HEK293 (cell line): ENCODE measurements around the gene MCFD2.

ENCODE experiments used
- CTCF ChIA-PET: fragments of 350-600 bp; formaldehyde crosslinking; extraction: SDS; loops from one replicate; lab custom pipeline; 2021; ENCODE audit warnings: antibody characterized with exemption; lab: Yijun Ruan, JAX
- POLR2A ChIA-PET: fragments of 300-600 bp; formaldehyde crosslinking; extraction: SDS; loops from one replicate; lab custom pipeline; 2020; ENCODE audit warnings: antibody characterized with exemption, inconsistent platforms; lab: Yijun Ruan, JAX
- H3K27ac ChIP-seq: fragments of 200-500 bp; sonication (Bioruptor generic); 2 replicates; pipeline ENCODE4 v1.5.1; 2014; ENCODE audit warnings: low read depth, low read length, control low read depth, inconsistent platforms; ENCODE audit errors: extremely low read depth
- H3K36me3 ChIP-seq, 2 experiments: fragments of 200-500 bp in 1 of 2; sonication (Bioruptor generic) in 1 of 2; 1 replicate in 1 of 2; 2 replicates in 1 of 2; pipeline ENCODE4 v1.5.1; 2014 to 2017; ENCODE audit warnings: inconsistent platforms in 2 of 2, low read length in 2 of 2; ENCODE audit not compliant: control insufficient read depth in 2 of 2, insufficient read depth in 1 of 2
- H3K4me1 ChIP-seq: fragments of 200-500 bp; sonication (Bioruptor generic); 2 replicates; pipeline ENCODE4 v1.5.1; 2014; ENCODE audit warnings: mild to moderate bottlenecking, low read length, inconsistent platforms; ENCODE audit not compliant: control insufficient read depth, insufficient read depth
- H3K4me3 ChIP-seq: 2 replicates; pipeline ENCODE4 v1.5.1; 2011; ENCODE audit warnings: low read depth, mild to moderate bottlenecking, control low read depth, low read length, moderate library complexity
- H3K9me3 ChIP-seq: fragments of 200-500 bp; sonication (Bioruptor generic); 2 replicates; pipeline ENCODE4 v1.5.1; 2014; ENCODE audit warnings: low read depth, low read length, inconsistent platforms; ENCODE audit not compliant: control insufficient read depth, insufficient read depth
- AEBP2 ChIP-seq: fragments of 450-650 bp; formaldehyde crosslinking; IDR thresholded peaks from 2 replicates; pipeline ENCODE4 v1.5.1; 2016; ENCODE audit warnings: missing biosample characterization, missing genetic modification characterization, borderline replicate concordance
- BCL11A ChIP-seq: fragments of 450-650 bp; formaldehyde crosslinking; IDR thresholded peaks from 2 replicates; pipeline ENCODE4 v1.5.1; 2016; ENCODE audit warnings: low read depth, missing biosample characterization, missing genetic modification characterization
- HIC1 ChIP-seq: fragments of 450-650 bp; formaldehyde crosslinking; IDR thresholded peaks from 2 replicates; pipeline ENCODE4 v1.5.1; 2016; ENCODE audit warnings: missing biosample characterization, missing genetic modification characterization
- HOXA7 ChIP-seq: sonication (generic); formaldehyde crosslinking; IDR thresholded peaks from 2 replicates; pipeline ENCODE4 v1.8.1; 2022; ENCODE audit warnings: missing genetic modification reagents, borderline replicate concordance
- HOXC10 ChIP-seq: sonication (generic); formaldehyde crosslinking; IDR thresholded peaks from 2 replicates; pipeline ENCODE4 v1.8.1; 2023; ENCODE audit warnings: mild to moderate bottlenecking, missing genetic modification reagents
- MEIS1 ChIP-seq: sonication (generic); formaldehyde crosslinking; IDR thresholded peaks from 2 replicates; pipeline ENCODE4 v1.8.1; 2022; ENCODE audit warnings: missing genetic modification reagents, mild to moderate bottlenecking, borderline replicate concordance
- PBX3 ChIP-seq: sonication (generic); formaldehyde crosslinking; IDR thresholded peaks from 2 replicates; pipeline ENCODE4 v1.8.1; 2022; ENCODE audit warnings: mild to moderate bottlenecking, moderate library complexity, missing genetic modification reagents
- SCRT1 ChIP-seq: fragments of 450-650 bp; formaldehyde crosslinking; IDR thresholded peaks from 2 replicates; pipeline ENCODE4 v1.5.1; 2016; ENCODE audit warnings: missing biosample characterization, missing genetic modification characterization, borderline replicate concordance
- SP7 ChIP-seq: fragments of 450-650 bp; formaldehyde crosslinking; IDR thresholded peaks from 2 replicates; pipeline ENCODE4 v1.5.1; 2016; ENCODE audit warnings: missing biosample characterization, missing genetic modification characterization
- ZBTB26 ChIP-seq: fragments of 450-650 bp; formaldehyde crosslinking; optimal IDR thresholded peaks from 2 replicates; pipeline ENCODE3; 2016; ENCODE audit warnings: missing biosample characterization, mild to moderate bottlenecking, missing genetic modification characterization
- ZBTB49 ChIP-seq: fragments of 450-650 bp; formaldehyde crosslinking; IDR thresholded peaks from 2 replicates; pipeline ENCODE4 v1.5.1; 2016; ENCODE audit warnings: missing biosample characterization, missing genetic modification characterization, low read depth
- ZIC2 ChIP-seq: fragments of 450-650 bp; formaldehyde crosslinking; IDR thresholded peaks from 2 replicates; pipeline ENCODE4 v1.5.1; 2016; ENCODE audit warnings: missing biosample characterization, missing genetic modification characterization
- ZNF169 ChIP-seq: fragments of 450-650 bp; formaldehyde crosslinking; IDR thresholded peaks from 2 replicates; pipeline ENCODE4 v1.5.1; 2016; ENCODE audit warnings: missing biosample characterization, missing genetic modification characterization
- ZNF335 ChIP-seq: fragments of 450-650 bp; formaldehyde crosslinking; conservative IDR thresholded peaks from 2 replicates; pipeline ENCODE4 v1.5.1; 2016; ENCODE audit warnings: missing biosample characterization, missing genetic modification characterization
- ZNF354C ChIP-seq: fragments of 450-650 bp; formaldehyde crosslinking; IDR thresholded peaks from 2 replicates; pipeline ENCODE4 v1.5.1; 2016; ENCODE audit warnings: missing biosample characterization, missing genetic modification characterization, low read depth, borderline replicate concordance
- ZNF362 ChIP-seq: fragments of 450-650 bp; formaldehyde crosslinking; IDR thresholded peaks from 2 replicates; pipeline ENCODE4 v1.5.1; 2016; ENCODE audit warnings: missing biosample characterization, missing genetic modification characterization
- ZNF391 ChIP-seq: fragments of 450-650 bp; formaldehyde crosslinking; IDR thresholded peaks from 2 replicates; pipeline ENCODE4 v1.5.1; 2016; ENCODE audit warnings: low read depth, missing biosample characterization, missing genetic modification characterization, borderline replicate concordance
- ZNF423 ChIP-seq: fragments of 450-650 bp; formaldehyde crosslinking; IDR thresholded peaks from 2 replicates; pipeline ENCODE4 v1.5.1; 2016; ENCODE audit warnings: missing biosample characterization, missing genetic modification characterization
- ZNF48 ChIP-seq: fragments of 450-650 bp; formaldehyde crosslinking; IDR thresholded peaks from 2 replicates; pipeline ENCODE4 v1.5.1; 2016; ENCODE audit warnings: missing biosample characterization, missing genetic modification characterization
- ZNF501 ChIP-seq: fragments of 450-650 bp; formaldehyde crosslinking; IDR thresholded peaks from 2 replicates; pipeline ENCODE4 v1.5.1; 2016; ENCODE audit warnings: missing biosample characterization, missing genetic modification characterization
- ZNF529 ChIP-seq: fragments of 450-650 bp; formaldehyde crosslinking; IDR thresholded peaks from 2 replicates; pipeline ENCODE4 v1.5.1; 2017; ENCODE audit warnings: missing genetic modification characterization, missing biosample characterization; ENCODE audit not compliant: insufficient replicate concordance
- ZNF549 ChIP-seq: fragments of 450-650 bp; IDR thresholded peaks from 2 replicates; pipeline ENCODE4 v1.5.1; 2018; ENCODE audit warnings: missing biosample characterization, missing genetic modification characterization, mild to moderate bottlenecking, inconsistent platforms, moderate library complexity
- ZNF664 ChIP-seq: fragments of 450-650 bp; formaldehyde crosslinking; IDR thresholded peaks from 2 replicates; pipeline ENCODE4 v1.5.1; 2016; ENCODE audit warnings: missing biosample characterization, missing genetic modification characterization
- ZNF830 ChIP-seq: fragments of 450-650 bp; IDR thresholded peaks from 2 replicates; pipeline ENCODE4 v1.5.0; 2018; ENCODE audit warnings: missing biosample characterization, missing genetic modification characterization, low read depth, mild to moderate bottlenecking, moderate library complexity
- ZSCAN23 ChIP-seq: fragments of 450-650 bp; formaldehyde crosslinking; IDR thresholded peaks from 2 replicates; pipeline ENCODE4 v1.5.1; 2016; ENCODE audit warnings: missing biosample characterization, missing genetic modification characterization
- ZSCAN4 ChIP-seq: fragments of 450-650 bp; formaldehyde crosslinking; IDR thresholded peaks from 2 replicates; pipeline ENCODE4 v1.5.1; 2017; ENCODE audit warnings: missing biosample characterization, missing genetic modification characterization

The MCFD2 gene

GRCh38 chr2:46909771-46910419 lies 5.7 kb downstream of the MCFD2 start:
- no peaks in the 10 kb centered on the region for H3K9me3 ChIP-seq
- H3K4me3 ChIP-seq, result no peak overlapping the region
- peaks cover 50 to 80% of the 10 kb centered on the region in 2 experiments for H3K36me3 ChIP-seq
- CTCF ChIA-PET, result interaction anchor here (0.5 to 2.0 kb wide), 2 partner anchors 9 to 372 kb away, joined by 3 to 7 read pairs; no protein-coding TSS in a partner anchor
- peaks cover 4% of the 10 kb centered on the region for H3K4me1 ChIP-seq
- no peak overlapping the region for H3K27ac ChIP-seq
- POLR2A ChIA-PET, result interaction anchor here (0.5 kb wide), 1 partner anchor 446 kb away, joined by 7 read pairs; no protein-coding TSS in a partner anchor
- TF ChIP-seq ZBTB26 (tag by site-specific recombination) (no peak), ZNF423 (tag by site-specific recombination) (no peak), ZNF391 (tag by site-specific recombination) (no peak), ZNF830 (no peak), ZNF362 (tag by site-specific recombination) (no peak), HOXA7 (CRISPR knock-in tag) (no peak), ZNF48 (tag by site-specific recombination) (no peak), ZSCAN23 (no peak), SCRT1 (no peak), BCL11A (tag by site-specific recombination) (no peak), ZNF501 (no peak), SP7 (tag by site-specific recombination) (peak; percentile 41; the same call in 1 of the 2 replicates), HIC1 (tag by site-specific recombination) (peak; percentile 76), ZNF169 (tag by site-specific recombination) (no peak), ZNF664 (tag by site-specific recombination) (no peak), ZIC2 (tag by site-specific recombination) (peak; percentile 63), ZNF549 (tag by site-specific recombination) (no peak), ZNF354C (tag by site-specific recombination) (no peak), ZNF529 (no peak), PBX3 (CRISPR knock-in tag) (no peak), ZNF335 (no peak), ZBTB49 (tag by site-specific recombination) (no peak), HOXC10 (CRISPR knock-in tag) (no peak), MEIS1 (CRISPR knock-in tag) (no peak), ZSCAN4 (tag by site-specific recombination) (no peak), AEBP2 (tag by site-specific recombination) (no peak)
